GM19372 (cell line): ENCODE results near the gene SLC9A1.
"Not testable (repeated sequence)": the region's sequence is repeated elsewhere in the genome, so short reads cannot be mapped to it uniquely, and the experiment has no call there.

Experiments used
- ATAC-seq: cut with Tn5 transposase; IDR thresholded peaks from one replicate; pipeline ENCODE4 v1.9.1; 2021; ENCODE audit warnings: mild to moderate bottlenecking, low read depth, moderate library complexity; ENCODE audit not compliant: unreplicated experiment

SLC9A1 gene

GRCh38 chr1:27135541-27136235 lies 19.2 kb downstream of the SLC9A1 start:
- ATAC-seq = no peak

GRCh38 chr1:27133991-27134390 lies 20.9 kb downstream of the SLC9A1 start:
- no peak for ATAC-seq

GRCh38 chr1:27133158-27133557 lies 21.8 kb downstream of the SLC9A1 start:
- ATAC-seq = no peak

- ATAC-seq = no peak
These were observed 22.3 kb downstream of the SLC9A1 start for GRCh38 chr1:27132624-27133023.

GRCh38 chr1:27132147-27132546 lies 22.8 kb downstream of the SLC9A1 start:
- no peak for ATAC-seq

GRCh38 chr1:27130798-27131197 lies 24.1 kb downstream of the SLC9A1 start:
- ATAC-seq = no peak

GRCh38 chr1:27129225-27129624 lies 25.7 kb downstream of the SLC9A1 start:
- no peak for ATAC-seq

- no peak for ATAC-seq
These were observed 27.5 kb downstream of the SLC9A1 start for GRCh38 chr1:27127419-27127818.

GRCh38 chr1:27126391-27126790 lies 28.5 kb downstream of the SLC9A1 start:
- ATAC-seq = no peak

- ATAC-seq = not testable (repeated sequence)
These were observed 29.8 kb downstream of the SLC9A1 start for GRCh38 chr1:27125125-27125524.

- ATAC-seq = no peak
These were observed 30.5 kb downstream of the SLC9A1 start for GRCh38 chr1:27124405-27124804.

- no peak for ATAC-seq
These were observed 32.3 kb downstream of the SLC9A1 start for GRCh38 chr1:27122652-27123051.

- no peak for ATAC-seq
These were observed 34.1 kb downstream of the SLC9A1 start for GRCh38 chr1:27120854-27121253.

- no peak for ATAC-seq
These were observed 36.6 kb downstream of the SLC9A1 start for GRCh38 chr1:27118440-27118689.

- ATAC-seq = no peak
These were observed 37.0 kb downstream of the SLC9A1 start for GRCh38 chr1:27117733-27118439.

- no peak for ATAC-seq
These were observed 38.2 kb downstream of the SLC9A1 start for GRCh38 chr1:27116697-27117096.

GRCh38 chr1:27116232-27116631 lies 38.7 kb downstream of the SLC9A1 start:
- no peak for ATAC-seq

GRCh38 chr1:27114546-27114945 lies 40.4 kb downstream of the SLC9A1 start:
- ATAC-seq = no peak

GRCh38 chr1:27113861-27114260 lies 41.1 kb downstream of the SLC9A1 start:
- ATAC-seq = no peak

GRCh38 chr1:27111626-27112573 lies 43.0 kb downstream of the SLC9A1 start:
- ATAC-seq = peak; percentile 89

GRCh38 chr1:27109103-27109822 lies 45.7 kb downstream of the SLC9A1 start:
- ATAC-seq = no peak
